Tibial nerve (tissue), 4 donors: ENCODE data around the gene B9D1. TPM values are rescaled to one million over a fixed set of nuclear protein-coding genes. Genes with fewer than 3 reads are reported as not detected.

Experiments
- DNase-seq, 2 donors: peaks; one replicate each; pipeline ENCODE4 v3.0.0-alpha.2; 2019; ENCODE audit warnings: low spot score in 2 of 2
- H3K27ac ChIP-seq, 4 donors: fragments of 200-600 bp; sonication (generic) in 3 of 4; one replicate each; pipeline ENCODE4 v1.5.1; 2017 to 2019; ENCODE audit warnings: mild to moderate bottlenecking in 1 of 4
- H3K27me3 ChIP-seq, 2 donors: fragments of 200-600 bp; sonication (generic) in 1 of 2; one replicate each; pipeline versions ENCODE4 v1.5.1 to v1.6.0; 2017 to 2019
- H3K36me3 ChIP-seq, 3 donors: fragments of 200-600 bp; sonication (generic); one replicate each; pipeline ENCODE4 v1.5.1; 2018 to 2019
- H3K4me1 ChIP-seq, 4 donors: fragments of 200-600 bp; sonication (generic) in 3 of 4; one replicate each; pipeline ENCODE4 v1.5.1; 2017 to 2019
- H3K4me3 ChIP-seq, 4 donors: fragments of 200-600 bp; sonication (generic) in 3 of 4; one replicate each; pipeline ENCODE4 v1.5.1; 2017 to 2019; ENCODE audit warnings: mild to moderate bottlenecking in 1 of 4, moderate library complexity in 1 of 4
- H3K9me3 ChIP-seq, 4 donors: fragments of 200-600 bp; sonication (generic) in 3 of 4; one replicate each; pipeline ENCODE4 v1.5.1; 2017 to 2019
- EP300 ChIP-seq, 2 donors: sonication (generic); formaldehyde crosslinking; IDR thresholded peaks; one replicate each; pipeline ENCODE4 v1.6.1; 2017; ENCODE audit warnings: antibody characterized with exemption in 2 of 2, mild to moderate bottlenecking in 1 of 2
- POLR2A ChIP-seq, 2 donors: fragments of 450-650 bp; IDR thresholded peaks; one replicate each; pipeline ENCODE4 v1.6.1; 2017; ENCODE audit warnings: antibody characterized with exemption in 2 of 2, mild to moderate bottlenecking in 2 of 2, moderate library complexity in 2 of 2
- WGBS, 2 donors: methylation state at CpG; one replicate each; pipeline ENCODE4 v1.1.5; 2018; 5-methylcytosine and 5-hydroxymethylcytosine counted together
- total RNA-seq, 4 donors: library from RNA; depleted of rRNA; stranded (reverse); fragments of >200 nt; gene quantifications; one replicate each; pipeline ENCODE4 v1.1.0, GENCODE V29; 2016
- TF ChIP-seq, protein P1 (sequence below), 5 experiments: fragments of 200-600 bp in 3 of 5; fragments of 450-650 bp in 2 of 5; sonication (generic) in 3 of 5; IDR thresholded peaks; one replicate each; pipeline ENCODE4 v1.5.1; 2016 to 2019; ENCODE audit warnings: antibody characterized with exemption in 5 of 5, mild to moderate bottlenecking in 3 of 5, moderate library complexity in 2 of 5

B9D1 gene
- total RNA-seq, 4 donors from 2014 or later, result 21.6 to 65.4 (median 43.4) TPM

DNA sequence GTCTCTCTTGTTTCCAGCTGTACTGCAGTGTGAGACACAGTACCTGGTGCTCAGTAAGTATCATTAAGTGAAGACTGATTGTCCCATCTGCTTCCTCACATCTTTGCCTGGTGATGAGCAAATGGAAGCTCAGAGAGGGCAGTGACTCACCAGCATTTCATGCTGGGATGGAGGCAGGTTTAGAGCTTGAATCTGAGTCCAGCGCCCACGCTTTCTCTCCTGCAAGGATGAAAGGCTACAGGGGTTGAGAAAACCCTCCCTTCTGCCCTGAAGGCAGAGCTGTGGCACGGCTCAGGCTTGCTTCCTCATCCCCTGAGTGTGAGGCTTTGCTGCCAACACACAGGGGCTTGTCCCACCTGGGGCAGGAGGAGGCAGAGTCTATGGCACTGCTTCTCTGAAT lies 47.0 kb upstream of the B9D1 start:
- no peak for DNase-seq
- TF ChIP-seq EP300 (IDR thresholded peaks at IDR 0.05) (no peak), POLR2A (IDR thresholded peaks at IDR 0.05) (no peak)
- Histone ChIP-seq H3K27me3 (no peaks in the 10 kb centered on the region), H3K4me1 (peaks cover 0 to 12% (median 0%) of the 10 kb centered on the region in 4 donors), H3K4me3 (no peak overlapping the region), H3K36me3 (no peaks in the 10 kb centered on the region), H3K27ac (no peak overlapping the region), H3K9me3 (no peaks in the 10 kb centered on the region)
- WGBS, 2 donors, result 76 to 91% methylated on average over 3 of the region's 3 CpGs

DNA sequence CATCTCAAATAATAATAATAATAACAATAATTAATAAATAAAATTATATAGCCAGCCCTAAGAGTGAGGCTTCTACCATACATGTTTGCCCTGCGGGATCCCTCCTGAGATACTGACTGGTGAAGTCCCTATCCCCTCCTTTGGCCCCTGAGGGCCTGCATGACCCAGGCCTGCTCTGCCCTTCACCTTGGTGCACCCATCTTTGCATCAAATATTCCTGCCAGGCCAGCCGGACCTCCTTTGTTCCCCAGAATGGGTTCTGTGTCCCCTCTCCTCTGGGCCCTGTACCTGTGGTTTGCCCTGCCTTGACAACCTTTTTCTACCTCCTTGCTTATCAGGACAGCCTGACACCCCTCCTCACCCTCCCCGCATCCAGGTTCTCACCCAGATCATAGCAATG lies 46.5 kb upstream of the B9D1 start:
- no peaks in the 10 kb centered on the region for H3K9me3 ChIP-seq
- no peak for TF ChIP-seq POLR2A (IDR thresholded peaks at IDR 0.05)
- TF ChIP-seq, protein P1, sequence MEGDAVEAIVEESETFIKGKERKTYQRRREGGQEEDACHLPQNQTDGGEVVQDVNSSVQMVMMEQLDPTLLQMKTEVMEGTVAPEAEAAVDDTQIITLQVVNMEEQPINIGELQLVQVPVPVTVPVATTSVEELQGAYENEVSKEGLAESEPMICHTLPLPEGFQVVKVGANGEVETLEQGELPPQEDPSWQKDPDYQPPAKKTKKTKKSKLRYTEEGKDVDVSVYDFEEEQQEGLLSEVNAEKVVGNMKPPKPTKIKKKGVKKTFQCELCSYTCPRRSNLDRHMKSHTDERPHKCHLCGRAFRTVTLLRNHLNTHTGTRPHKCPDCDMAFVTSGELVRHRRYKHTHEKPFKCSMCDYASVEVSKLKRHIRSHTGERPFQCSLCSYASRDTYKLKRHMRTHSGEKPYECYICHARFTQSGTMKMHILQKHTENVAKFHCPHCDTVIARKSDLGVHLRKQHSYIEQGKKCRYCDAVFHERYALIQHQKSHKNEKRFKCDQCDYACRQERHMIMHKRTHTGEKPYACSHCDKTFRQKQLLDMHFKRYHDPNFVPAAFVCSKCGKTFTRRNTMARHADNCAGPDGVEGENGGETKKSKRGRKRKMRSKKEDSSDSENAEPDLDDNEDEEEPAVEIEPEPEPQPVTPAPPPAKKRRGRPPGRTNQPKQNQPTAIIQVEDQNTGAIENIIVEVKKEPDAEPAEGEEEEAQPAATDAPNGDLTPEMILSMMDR (IDR thresholded peaks at IDR 0.05), result no peak
- TF ChIP-seq EP300 (IDR thresholded peaks at IDR 0.05), result no peak
- no peaks in the 10 kb centered on the region for H3K36me3 ChIP-seq
- no peak overlapping the region for H3K4me3 ChIP-seq
- H3K27ac ChIP-seq, result no peak overlapping the region
- no peaks in the 10 kb centered on the region for H3K27me3 ChIP-seq
- peaks cover 0 to 12% (median 0%) of the 10 kb centered on the region in 4 donors for H3K4me1 ChIP-seq
- 94 to 96% methylated on average over 3 of the region's 3 CpGs for WGBS, 2 donors
- no peak for DNase-seq

DNA sequence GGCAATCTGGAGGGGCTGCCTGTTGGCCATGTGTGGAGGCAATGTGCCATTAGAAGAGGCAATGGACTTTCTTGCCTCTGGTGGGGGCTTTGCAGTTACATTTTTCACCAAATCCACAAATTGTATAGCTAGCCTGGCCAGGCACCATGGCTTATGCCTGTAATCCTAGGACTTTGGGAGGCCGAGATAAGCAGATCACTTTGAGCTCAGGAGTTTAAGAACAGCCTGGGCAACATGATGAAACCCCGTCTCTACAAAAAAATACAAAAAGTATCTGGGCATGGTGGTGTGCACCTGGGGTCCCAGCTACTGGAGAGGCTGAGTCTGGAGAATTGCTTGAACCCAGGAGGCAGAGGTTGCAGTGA lies 45.8 kb upstream of the B9D1 start:
- no peak overlapping the region for H3K4me3 ChIP-seq
- H3K4me1 ChIP-seq, result peaks cover 0 to 12% (median 0%) of the 10 kb centered on the region in 4 donors
- H3K36me3 ChIP-seq, result no peaks in the 10 kb centered on the region
- DNase-seq, result no peak
- H3K27me3 ChIP-seq, result no peaks in the 10 kb centered on the region
- no peaks in the 10 kb centered on the region for H3K9me3 ChIP-seq
- TF ChIP-seq EP300 (IDR thresholded peaks at IDR 0.05) (no peak), POLR2A (IDR thresholded peaks at IDR 0.05) (no peak)
- TF ChIP-seq, protein P1 (IDR thresholded peaks at IDR 0.05), result no peak
- no peak overlapping the region for H3K27ac ChIP-seq
- WGBS, 2 donors, result 97 to 100% methylated on average over 2 of the region's 2 CpGs

DNA sequence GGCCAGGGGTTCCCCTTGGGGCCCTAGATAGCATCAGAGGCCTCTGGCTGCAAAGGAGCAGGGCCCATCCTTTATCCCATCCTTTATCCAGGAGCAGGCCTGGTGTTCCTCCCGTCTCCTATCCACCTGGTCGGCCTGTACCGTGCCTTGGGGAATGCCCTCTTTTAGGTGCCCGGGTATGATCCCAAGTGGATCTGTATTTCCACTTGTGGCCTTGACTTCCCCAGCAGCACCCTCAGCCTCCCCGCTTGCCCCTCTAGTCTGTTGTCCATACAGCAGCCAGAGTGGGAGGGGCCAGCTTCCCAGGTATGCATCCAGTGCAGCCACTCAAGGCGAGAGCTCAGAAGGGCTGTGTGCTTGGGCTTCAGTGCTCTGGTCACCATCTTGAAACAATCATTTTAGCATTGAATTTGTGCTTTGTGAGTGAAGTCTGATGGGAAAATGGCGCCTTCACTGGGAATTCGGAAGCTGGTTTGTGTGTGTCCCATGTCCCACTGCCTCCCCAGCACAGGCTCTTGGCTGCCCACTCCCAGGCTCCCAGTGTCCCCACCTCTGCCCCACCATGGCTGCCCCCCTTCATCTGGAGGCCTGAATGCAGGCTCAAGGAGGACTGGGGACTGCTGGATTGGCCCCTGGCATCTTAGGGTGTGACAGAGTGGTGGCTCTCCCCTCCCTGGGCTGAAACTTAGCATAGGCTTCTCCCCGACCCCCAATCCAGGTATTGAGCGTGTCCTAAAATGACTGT lies 45.2 kb upstream of the B9D1 start:
- H3K4me3 ChIP-seq, result no peak overlapping the region
- H3K4me1 ChIP-seq, result peaks cover 0 to 12% (median 0%) of the 10 kb centered on the region in 4 donors
- no peaks in the 10 kb centered on the region for H3K36me3 ChIP-seq
- H3K27ac ChIP-seq, result no peak overlapping the region
- no peaks in the 10 kb centered on the region for H3K27me3 ChIP-seq
- TF ChIP-seq, protein P1 (IDR thresholded peaks at IDR 0.05), result no peak
- TF ChIP-seq EP300 (IDR thresholded peaks at IDR 0.05), result no peak
- no peak for TF ChIP-seq POLR2A (IDR thresholded peaks at IDR 0.05)
- H3K9me3 ChIP-seq, result no peaks in the 10 kb centered on the region
- DNase-seq, result no peak
- 94 to 100% methylated on average over 9 to 10 of the region's 10 CpGs for whole genome bisulfite sequencing, 2 donors

DNA sequence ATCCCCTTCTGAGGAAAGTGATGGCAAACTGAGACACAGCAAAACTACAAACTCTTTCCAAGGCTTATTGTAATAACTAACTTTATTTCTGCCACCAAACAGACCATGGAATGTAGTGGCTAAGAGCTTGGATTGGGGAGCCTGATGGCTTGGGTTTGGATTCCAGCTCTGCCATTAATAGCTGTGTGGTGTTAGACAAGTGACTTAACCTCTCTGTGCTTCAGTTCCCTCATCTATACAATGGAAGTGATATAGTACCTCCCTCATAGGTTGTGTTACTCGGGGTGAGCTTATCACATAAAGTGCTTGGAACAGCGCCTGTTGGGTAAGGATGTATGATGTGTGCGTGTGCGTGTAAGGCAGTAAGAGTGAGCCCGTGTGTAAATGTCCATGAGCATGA lies 42.6 kb upstream of the B9D1 start:
- TF ChIP-seq, protein P1 (IDR thresholded peaks at IDR 0.05), result no peak
- TF ChIP-seq EP300 (IDR thresholded peaks at IDR 0.05), result no peak
- TF ChIP-seq POLR2A (IDR thresholded peaks at IDR 0.05), result no peak
- Histone ChIP-seq H3K9me3 (no peaks in the 10 kb centered on the region), H3K4me3 (no peak overlapping the region), H3K27me3 (no peaks in the 10 kb centered on the region), H3K4me1 (peaks cover 0 to under 1% (median 0%) of the 10 kb centered on the region in 4 donors), H3K36me3 (no peaks in the 10 kb centered on the region), H3K27ac (no peak overlapping the region)
- no peak for DNase-seq
- WGBS, 2 donors, result 94 to 96% methylated on average over 5 of the region's 5 CpGs
